ENCODE results near the gene CAMTA1. TPM values are rescaled to one million over a fixed set of nuclear protein-coding genes. Genes with fewer than 3 reads are reported as not detected.

The CAMTA1 gene
- total RNA-seq, 1 experiment from 2014 or later: 85.2 TPM

GRCh38 chr1:7652515-7653098, 867.4 kb downstream of the CAMTA1 start:
- no peak overlapping the region for H3K27ac ChIP-seq (ENCODE audit: low read depth, low read length, poor library complexity, severe bottlenecking)
- CTCF ChIA-PET: interaction anchor here (0.9 kb wide), 1 partner anchor 15 kb away, joined by 3 read pairs; no protein-coding TSS in a partner anchor
- H3K4me3 ChIP-seq (ENCODE audit: low read depth, low read length, poor library complexity, severe bottlenecking): no peak overlapping the region
- H3K27me3 ChIP-seq (replicated peaks; ENCODE audit: insufficient read depth, low read depth, low read length, poor library complexity): no peaks in the 10 kb centered on the region
- no peaks in the 10 kb centered on the region for H3K9me3 ChIP-seq (ENCODE audit: low read depth, low read length, poor library complexity, severe bottlenecking)
- TF ChIP-seq EZH2 (IDR thresholded peaks at IDR 0.05; ENCODE audit: borderline replicate concordance, low read depth, low read length, poor library complexity, severe bottlenecking) (no peak), CTCF (conservative IDR thresholded peaks at IDR 0.05; ENCODE audit: low read depth, low read length) (no peak)
- no peaks in the 10 kb centered on the region for H3K36me3 ChIP-seq (ENCODE audit: insufficient read depth, low read length, poor library complexity, severe bottlenecking)
- intact Hi-C loops (cut with micrococcal nuclease; ENCODE audit: unreplicated experiment): no loop called here
- POLR2A ChIA-PET (ENCODE audit: low non-redundant PET): interaction anchor here (0.7 kb wide), 1 partner anchor 333 kb away, joined by 3 read pairs; no protein-coding TSS in a partner anchor
- no TSS peak for BruUV-seq (replicated peaks)
- DNase-seq (ENCODE audit: low spot score): no peak
- H3K4me1 ChIP-seq (ENCODE audit: insufficient read depth, low read length, poor library complexity, severe bottlenecking): no peaks in the 10 kb centered on the region

GRCh38 chr1:7654725-7655124, 869.5 kb downstream of the CAMTA1 start:
- no peaks in the 10 kb centered on the region for H3K27me3 ChIP-seq (replicated peaks; ENCODE audit: insufficient read depth, low read depth, low read length, poor library complexity)
- H3K4me1 ChIP-seq (ENCODE audit: insufficient read depth, low read length, poor library complexity, severe bottlenecking): no peaks in the 10 kb centered on the region
- TF ChIP-seq CTCF (conservative IDR thresholded peaks at IDR 0.05; ENCODE audit: low read depth, low read length) (no peak), EZH2 (IDR thresholded peaks at IDR 0.05; ENCODE audit: borderline replicate concordance, low read depth, low read length, poor library complexity, severe bottlenecking) (no peak)
- no peak overlapping the region for H3K4me3 ChIP-seq (ENCODE audit: low read depth, low read length, poor library complexity, severe bottlenecking)
- intact Hi-C loops (cut with micrococcal nuclease; ENCODE audit: unreplicated experiment): no loop called here
- DNase-seq (ENCODE audit: low spot score): no peak
- ChIA-PET POLR2A (ENCODE audit: low non-redundant PET) (no interaction called here), CTCF (no interaction called here)
- no peaks in the 10 kb centered on the region for H3K36me3 ChIP-seq (ENCODE audit: insufficient read depth, low read length, poor library complexity, severe bottlenecking)
- H3K9me3 ChIP-seq (ENCODE audit: low read depth, low read length, poor library complexity, severe bottlenecking): no peaks in the 10 kb centered on the region
- no peak overlapping the region for H3K27ac ChIP-seq (ENCODE audit: low read depth, low read length, poor library complexity, severe bottlenecking)
- no TSS peak for BruUV-seq (replicated peaks)

- no TSS peak for BruUV-seq (replicated peaks)
- H3K4me3 ChIP-seq (ENCODE audit: low read depth, low read length, poor library complexity, severe bottlenecking): no peak overlapping the region
- intact Hi-C loops (cut with micrococcal nuclease; ENCODE audit: unreplicated experiment): no loop called here
- POLR2A ChIA-PET (ENCODE audit: low non-redundant PET): no interaction called here
- H3K36me3 ChIP-seq (ENCODE audit: insufficient read depth, low read length, poor library complexity, severe bottlenecking): no peaks in the 10 kb centered on the region
- CTCF ChIA-PET: no interaction called here
- H3K27me3 ChIP-seq (replicated peaks; ENCODE audit: insufficient read depth, low read depth, low read length, poor library complexity): no peaks in the 10 kb centered on the region
- DNase-seq (ENCODE audit: low spot score): no peak
- no peaks in the 10 kb centered on the region for H3K4me1 ChIP-seq (ENCODE audit: insufficient read depth, low read length, poor library complexity, severe bottlenecking)
- TF ChIP-seq CTCF (conservative IDR thresholded peaks at IDR 0.05; ENCODE audit: low read depth, low read length) (no peak), EZH2 (IDR thresholded peaks at IDR 0.05; ENCODE audit: borderline replicate concordance, low read depth, low read length, poor library complexity, severe bottlenecking) (no peak)
- no peaks in the 10 kb centered on the region for H3K9me3 ChIP-seq (ENCODE audit: low read depth, low read length, poor library complexity, severe bottlenecking)
- no peak overlapping the region for H3K27ac ChIP-seq (ENCODE audit: low read depth, low read length, poor library complexity, severe bottlenecking)
These were observed 870.1 kb downstream of the CAMTA1 start for GRCh38 chr1:7655354-7655753.

Measured in A673 (cell line).